ENCODE data around the gene FAM124A. TPM values are rescaled to one million over a fixed set of nuclear protein-coding genes. Genes with fewer than 3 reads are reported as not detected.
A peak's percentile ranks its signal among the peaks of the same experiment; 100 is the strongest.

FAM124A gene
- total RNA-seq, 1 donor, result 3.3 TPM

GRCh38 chr13:51180853-51181511, 41.2 kb upstream of the FAM124A start:
- DNase-seq (ENCODE audit: low read depth), result no peak
- TF ChIP-seq CTCF (IDR thresholded peaks at IDR 0.05; ENCODE audit: insufficient read depth, low read length), result no peak
- no peak overlapping the region for H3K4me3 ChIP-seq (ENCODE audit: low read depth, low read length)

- no peak overlapping the region for H3K4me3 ChIP-seq (ENCODE audit: low read depth, low read length)
- no peak for TF ChIP-seq CTCF (IDR thresholded peaks at IDR 0.05; ENCODE audit: insufficient read depth, low read length)
- DNase-seq (ENCODE audit: low read depth), result no peak
Observed at GRCh38 chr13:51181786-51182383, 40.3 kb upstream of the FAM124A start.

GRCh38 chr13:51191743-51192142, 30.5 kb upstream of the FAM124A start:
- DNase-seq (ENCODE audit: low read depth), result no peak
- TF ChIP-seq CTCF (IDR thresholded peaks at IDR 0.05; ENCODE audit: insufficient read depth, low read length), result no peak

GRCh38 chr13:51192348-51192747, 29.9 kb upstream of the FAM124A start:
- DNase-seq (ENCODE audit: low read depth), result peak; percentile 17
- H3K4me3 ChIP-seq (ENCODE audit: low read depth, low read length), result no peak overlapping the region
- TF ChIP-seq CTCF (IDR thresholded peaks at IDR 0.05; ENCODE audit: insufficient read depth, low read length), result no peak

More at GRCh38 chr13:51191743-51192142, 30.5 kb upstream of the FAM124A start:
- H3K4me3 ChIP-seq (ENCODE audit: low read depth, low read length), result no peak overlapping the region

GRCh38 chr13:51193387-51193786, 28.8 kb upstream of the FAM124A start:
- no peak for TF ChIP-seq CTCF (IDR thresholded peaks at IDR 0.05; ENCODE audit: insufficient read depth, low read length)
- no peak overlapping the region for H3K4me3 ChIP-seq (ENCODE audit: low read depth, low read length)
- no peak for DNase-seq (ENCODE audit: low read depth)

- no peak overlapping the region for H3K4me3 ChIP-seq (ENCODE audit: low read depth, low read length)
- no peak for DNase-seq (ENCODE audit: low read depth)
- no peak for TF ChIP-seq CTCF (IDR thresholded peaks at IDR 0.05; ENCODE audit: insufficient read depth, low read length)
Observed at GRCh38 chr13:51194942-51195341, 27.3 kb upstream of the FAM124A start.
